Progenitor cell of endocrine pancreas (in vitro differentiated cells): ENCODE results near the gene BRINP2. TPM values are rescaled to one million over a fixed set of nuclear protein-coding genes. Genes with fewer than 3 reads are reported as not detected.

Experiments used
- DNase-seq: peaks from one replicate; pipeline ENCODE4 v3.0.0; 2021; ENCODE audit warnings: low spot score; ENCODE audit not compliant: unreplicated experiment
- H3K27ac Mint-ChIP-seq: 2 replicates; pipeline ENCODE4 v1.8.0; 2021; ENCODE audit warnings: mild to moderate bottlenecking, moderate library complexity, mixed read lengths
- H3K27me3 Mint-ChIP-seq: 2 replicates; pipeline ENCODE4 v1.8.0; 2021; ENCODE audit warnings: mixed read lengths
- H3K36me3 Mint-ChIP-seq: 2 replicates; pipeline ENCODE4 v1.8.0; 2022; ENCODE audit warnings: mixed read lengths; ENCODE audit not compliant: insufficient read depth
- H3K4me1 Mint-ChIP-seq: 2 replicates; pipeline ENCODE4 v1.8.0; 2021; ENCODE audit warnings: low read depth, mixed read lengths
- H3K4me3 Mint-ChIP-seq: 2 replicates; pipeline ENCODE4 v1.8.0; 2021; ENCODE audit warnings: low read depth, mild to moderate bottlenecking, moderate library complexity, mixed read lengths
- H3K9me3 Mint-ChIP-seq: 2 replicates; pipeline ENCODE4 v1.8.0; 2021; ENCODE audit warnings: low read depth, mixed read lengths
- CTCF ChIP-seq: fragments of 200-600 bp; sonication (generic); IDR thresholded peaks from one replicate; pipeline ENCODE4 v1.5.0; 2021; ENCODE audit warnings: antibody characterized with exemption, mild to moderate bottlenecking; ENCODE audit not compliant: unreplicated experiment
- total RNA-seq: library from RNA; stranded (reverse); gene quantifications from 2 replicates; pipeline ENCODE4 v1.2.1, GENCODE V29; 2021

Gene BRINP2
- total RNA-seq, 1 donor from 2014 or later, result 0.41 TPM

- H3K27ac Mint-ChIP-seq, result no peak overlapping the region
- H3K4me3 Mint-ChIP-seq, result no peak overlapping the region
- no peak for DNase-seq
- H3K27me3 Mint-ChIP-seq, result peaks cover 14% of the 10 kb centered on the region
- peaks cover 12% of the 10 kb centered on the region for H3K4me1 Mint-ChIP-seq
- peaks cover 2% of the 10 kb centered on the region for H3K9me3 Mint-ChIP-seq
- TF ChIP-seq CTCF, result no peak
- no peaks in the 10 kb centered on the region for H3K36me3 Mint-ChIP-seq
Observed at GRCh38 chr1:177289532-177289931, 118.8 kb downstream of the BRINP2 start.

- H3K27me3 Mint-ChIP-seq, result peaks cover 26% of the 10 kb centered on the region
- DNase-seq, result no peak
- no peak for TF ChIP-seq CTCF
- H3K9me3 Mint-ChIP-seq, result peaks cover 9% of the 10 kb centered on the region
- H3K27ac Mint-ChIP-seq, result no peak overlapping the region
- H3K36me3 Mint-ChIP-seq, result no peaks in the 10 kb centered on the region
- H3K4me3 Mint-ChIP-seq, result no peak overlapping the region
- H3K4me1 Mint-ChIP-seq, result peaks cover 6% of the 10 kb centered on the region
Observed at GRCh38 chr1:177300431-177300830, 129.7 kb downstream of the BRINP2 start.

GRCh38 chr1:177301425-177302124 lies 130.8 kb downstream of the BRINP2 start:
- H3K4me3 Mint-ChIP-seq, result no peak overlapping the region
- peaks cover 7% of the 10 kb centered on the region for H3K4me1 Mint-ChIP-seq
- peaks cover 37% of the 10 kb centered on the region for H3K27me3 Mint-ChIP-seq
- no peak for TF ChIP-seq CTCF
- H3K9me3 Mint-ChIP-seq, result peaks cover 3% of the 10 kb centered on the region
- DNase-seq, result no peak
- no peak overlapping the region for H3K27ac Mint-ChIP-seq
- H3K36me3 Mint-ChIP-seq, result no peaks in the 10 kb centered on the region

GRCh38 chr1:177302357-177303044 lies 131.7 kb downstream of the BRINP2 start:
- peaks cover 45% of the 10 kb centered on the region for H3K27me3 Mint-ChIP-seq
- H3K9me3 Mint-ChIP-seq, result no peaks in the 10 kb centered on the region
- no peaks in the 10 kb centered on the region for H3K36me3 Mint-ChIP-seq
- H3K4me1 Mint-ChIP-seq, result peaks cover 7% of the 10 kb centered on the region
- no peak overlapping the region for H3K4me3 Mint-ChIP-seq
- no peak for DNase-seq
- H3K27ac Mint-ChIP-seq, result no peak overlapping the region
- TF ChIP-seq CTCF, result no peak

GRCh38 chr1:177305040-177306018 lies 134.6 kb downstream of the BRINP2 start:
- Mint-ChIP-seq H3K9me3 (no peaks in the 10 kb centered on the region), H3K27me3 (peaks cover 57% of the 10 kb centered on the region), H3K27ac (no peak overlapping the region), H3K36me3 (no peaks in the 10 kb centered on the region), H3K4me3 (no peak overlapping the region), H3K4me1 (peaks cover 7% of the 10 kb centered on the region)
- no peak for DNase-seq
- no peak for TF ChIP-seq CTCF
